ENCODE results near the gene TET2. TPM values are rescaled to one million over a fixed set of nuclear protein-coding genes. Genes with fewer than 3 reads are reported as not detected.

TET2 gene
- polyA plus RNA-seq, 3 donors, result 22.6 to 47.1 (median 42.5) TPM

- H3K4me1 Mint-ChIP-seq, result peaks cover 19% of the 10 kb centered on the region
- H3K9me3 Mint-ChIP-seq, result peaks cover 0 to 15% (median 2%) of the 10 kb centered on the region in 7 donors
- Histone ChIP-seq H3K27me3 (ENCODE audit: control insufficient read depth in 2 of 2, insufficient read depth in 2 of 2, low read length in 2 of 2) (no peaks in the 10 kb centered on the region), H3K27ac (ENCODE audit: low read depth in 1 of 2, low read length in 2 of 2) (peak overlapping the region in 1 of 2 donors; percentile 75), H3K4me3 (replicated peaks in 1 of 3; ENCODE audit: low read depth in 2 of 3, low read length in 3 of 3) (peak overlapping the region in 1 of 3 experiments; percentile 26), H3K36me3 (replicated peaks in 1 of 2; ENCODE audit: control insufficient read depth in 1 of 2, insufficient read depth in 2 of 2, low read length in 2 of 2) (no peaks in the 10 kb centered on the region), H3K9ac (ENCODE audit: insufficient read depth, low read length, poor library complexity, severe bottlenecking) (no peak overlapping the region), H3K4me1 (ENCODE audit: control insufficient read depth in 1 of 2, insufficient read depth in 2 of 2, low read length in 2 of 2) (peaks cover 19 to 30% of the 10 kb centered on the region in 2 donors), H3K9me3 (replicated peaks in 1 of 2; ENCODE audit: control insufficient read depth in 1 of 2, insufficient read depth in 1 of 2, low read length in 2 of 2) (peaks cover 0 to 6% of the 10 kb centered on the region in 2 donors), H2AFZ (ENCODE audit: insufficient read depth, low read depth, low read length, poor library complexity, severe bottlenecking) (no peak overlapping the region), H3K79me2 (ENCODE audit: insufficient read depth, low read length) (no peaks in the 10 kb centered on the region), H3K4me2 (replicated peaks; ENCODE audit: extremely low read depth, low read length, poor library complexity, severe bottlenecking) (peak overlapping the region; percentile 36), H4K20me1 (ENCODE audit: insufficient read depth, low read length) (no peaks in the 10 kb centered on the region)
- no peak overlapping the region for H3K4me3 Mint-ChIP-seq
- peaks cover 0 to 2% (median 0%) of the 10 kb centered on the region in 3 donors for H3K27me3 Mint-ChIP-seq (ENCODE audit: low read depth in 3 of 3)
- peak overlapping the region in 6 of 7 donors; percentile 0 to 85 (median 73) for H3K27ac Mint-ChIP-seq
- H3K36me3 Mint-ChIP-seq, result no peaks in the 10 kb centered on the region
- DNase-seq, result peak in 1 of 3 donors; percentile 11
- intact Hi-C loops (cut with micrococcal nuclease), result loop anchor here in 1 of 2 donors (5.0 kb wide), 1 partner anchor 49 kb away; no protein-coding TSS in a partner anchor
- TF ChIP-seq, protein P1, sequence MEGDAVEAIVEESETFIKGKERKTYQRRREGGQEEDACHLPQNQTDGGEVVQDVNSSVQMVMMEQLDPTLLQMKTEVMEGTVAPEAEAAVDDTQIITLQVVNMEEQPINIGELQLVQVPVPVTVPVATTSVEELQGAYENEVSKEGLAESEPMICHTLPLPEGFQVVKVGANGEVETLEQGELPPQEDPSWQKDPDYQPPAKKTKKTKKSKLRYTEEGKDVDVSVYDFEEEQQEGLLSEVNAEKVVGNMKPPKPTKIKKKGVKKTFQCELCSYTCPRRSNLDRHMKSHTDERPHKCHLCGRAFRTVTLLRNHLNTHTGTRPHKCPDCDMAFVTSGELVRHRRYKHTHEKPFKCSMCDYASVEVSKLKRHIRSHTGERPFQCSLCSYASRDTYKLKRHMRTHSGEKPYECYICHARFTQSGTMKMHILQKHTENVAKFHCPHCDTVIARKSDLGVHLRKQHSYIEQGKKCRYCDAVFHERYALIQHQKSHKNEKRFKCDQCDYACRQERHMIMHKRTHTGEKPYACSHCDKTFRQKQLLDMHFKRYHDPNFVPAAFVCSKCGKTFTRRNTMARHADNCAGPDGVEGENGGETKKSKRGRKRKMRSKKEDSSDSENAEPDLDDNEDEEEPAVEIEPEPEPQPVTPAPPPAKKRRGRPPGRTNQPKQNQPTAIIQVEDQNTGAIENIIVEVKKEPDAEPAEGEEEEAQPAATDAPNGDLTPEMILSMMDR (IDR thresholded peaks at IDR 0.05), result no peak
Observed at GRCh38 chr4:105106426-105106825, 40.2 kb upstream of the TET2 start.

- H2AFZ ChIP-seq (ENCODE audit: insufficient read depth, low read depth, low read length, poor library complexity, severe bottlenecking), result peak overlapping the region; percentile 2
- H3K9me3 ChIP-seq (replicated peaks in 1 of 2; ENCODE audit: control insufficient read depth in 1 of 2, insufficient read depth in 1 of 2, low read length in 2 of 2), result peaks cover 0 to 6% of the 10 kb centered on the region in 2 donors
- H3K9me3 Mint-ChIP-seq, result peaks cover 0 to 15% (median 2%) of the 10 kb centered on the region in 7 donors
- no peaks in the 10 kb centered on the region for H4K20me1 ChIP-seq (ENCODE audit: insufficient read depth, low read length)
- H3K4me2 ChIP-seq (replicated peaks; ENCODE audit: extremely low read depth, low read length, poor library complexity, severe bottlenecking), result peak overlapping the region; percentile 36
- H3K36me3 Mint-ChIP-seq, result no peaks in the 10 kb centered on the region
- H3K4me1 Mint-ChIP-seq, result peaks cover 28% of the 10 kb centered on the region
- no peaks in the 10 kb centered on the region for H3K36me3 ChIP-seq (replicated peaks in 1 of 2; ENCODE audit: control insufficient read depth in 1 of 2, insufficient read depth in 2 of 2, low read length in 2 of 2)
- TF ChIP-seq, protein P1 (IDR thresholded peaks at IDR 0.05), result no peak
- no CpG with 5 or more reads among the region's 5 CpGs for WGBS (ENCODE audit: insufficient coverage)
- peak overlapping the region in 1 of 2 donors; percentile 75 for H3K27ac ChIP-seq (ENCODE audit: low read depth in 1 of 2, low read length in 2 of 2)
- peaks cover 25 to 35% of the 10 kb centered on the region in 2 donors for H3K4me1 ChIP-seq (ENCODE audit: control insufficient read depth in 1 of 2, insufficient read depth in 2 of 2, low read length in 2 of 2)
- H3K27ac Mint-ChIP-seq, result peak overlapping the region; percentile 63 to 85 (median 76)
- no peaks in the 10 kb centered on the region for H3K79me2 ChIP-seq (ENCODE audit: insufficient read depth, low read length)
- no peak overlapping the region for H3K9ac ChIP-seq (ENCODE audit: insufficient read depth, low read length, poor library complexity, severe bottlenecking)
- peaks cover 0 to 2% (median 0%) of the 10 kb centered on the region in 3 donors for H3K27me3 Mint-ChIP-seq (ENCODE audit: low read depth in 3 of 3)
- H3K4me3 Mint-ChIP-seq, result peak overlapping the region in 1 of 2 donors; percentile 46
- intact Hi-C loops (cut with micrococcal nuclease), result loop anchor here in 1 of 2 donors (5.0 kb wide), 1 partner anchor 50 kb away; no protein-coding TSS in a partner anchor
- H3K27me3 ChIP-seq (ENCODE audit: control insufficient read depth in 2 of 2, insufficient read depth in 2 of 2, low read length in 2 of 2), result no peaks in the 10 kb centered on the region
- peak overlapping the region in 1 of 3 experiments; percentile 26 for H3K4me3 ChIP-seq (replicated peaks in 1 of 3; ENCODE audit: low read depth in 2 of 3, low read length in 3 of 3)
- DNase-seq, result peak in 2 of 3 donors; percentile 53 to 67
Observed at GRCh38 chr4:105107095-105107856, 39.4 kb upstream of the TET2 start.

Data from CD14-positive monocyte (primary cell).